GM21526 (cell line): Measurements from ENCODE around the gene TNFRSF1A.

Experiments
- ATAC-seq: cut with Tn5 transposase; IDR thresholded peaks from one replicate; pipeline ENCODE4 v1.9.1; 2021; ENCODE audit warnings: moderate library complexity; ENCODE audit not compliant: unreplicated experiment, low FRiP score

TNFRSF1A gene

DNA sequence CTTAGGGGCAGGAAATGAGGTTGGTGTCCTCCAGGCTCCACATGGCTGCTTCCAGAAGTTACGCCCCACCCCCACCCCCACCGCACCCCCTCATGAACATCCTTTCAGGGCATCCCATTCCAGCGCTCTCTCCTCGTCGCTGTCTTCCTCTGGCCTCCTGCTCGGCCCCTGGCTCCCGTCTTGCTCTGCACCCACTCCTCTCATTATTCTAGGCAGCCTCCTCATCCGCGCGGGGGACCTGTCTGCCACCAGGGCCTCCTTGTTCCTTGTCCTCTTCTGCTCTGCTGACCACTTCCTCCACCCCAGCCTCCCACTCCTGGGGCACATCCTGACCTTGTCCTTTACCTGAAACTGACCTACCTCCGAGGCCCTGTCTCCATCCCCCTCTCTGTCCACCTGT lies 61.2 kb downstream of the TNFRSF1A start:
- ATAC-seq = no peak

DNA sequence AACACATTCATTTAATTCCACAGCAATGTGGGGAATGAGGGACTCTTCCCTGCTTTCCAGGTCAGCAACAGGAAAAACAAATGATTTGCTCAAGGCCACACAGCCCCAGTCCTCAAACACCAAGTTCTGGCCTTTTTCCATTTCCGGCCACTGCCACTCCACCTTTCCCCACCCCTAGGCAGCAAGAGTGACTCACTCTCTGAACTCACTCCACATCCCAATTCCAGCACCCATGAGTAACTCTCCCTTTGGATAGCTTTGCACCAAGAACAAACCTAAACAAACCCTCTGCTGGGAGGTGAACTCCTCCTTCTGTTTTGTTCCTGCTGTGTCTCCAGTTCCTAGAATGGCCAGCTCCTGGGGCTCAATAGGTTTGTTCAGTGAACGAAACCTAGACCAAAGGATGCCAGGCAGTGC lies 61.8 kb downstream of the TNFRSF1A start:
- ATAC-seq = no peak

DNA sequence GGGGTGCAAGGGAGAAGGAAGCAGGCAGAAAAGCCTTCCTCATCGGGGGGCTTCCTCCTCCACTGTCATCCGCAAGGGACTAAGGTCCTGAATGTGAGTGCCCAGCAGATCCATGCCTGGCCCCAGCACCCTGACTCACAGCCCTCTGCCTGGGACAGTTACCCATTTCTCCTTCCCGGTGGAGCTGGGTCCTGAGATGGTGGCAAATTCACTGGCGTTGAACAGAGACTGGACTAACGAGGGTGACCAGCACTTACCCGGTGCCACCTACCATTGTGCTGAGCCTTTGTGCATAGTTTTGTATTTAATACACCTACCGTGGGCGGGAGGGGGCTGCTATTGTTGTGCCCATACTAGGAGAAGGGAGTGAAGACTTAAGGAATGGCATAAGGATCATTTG lies 62.2 kb downstream of the TNFRSF1A start:
- ATAC-seq = no peak

DNA sequence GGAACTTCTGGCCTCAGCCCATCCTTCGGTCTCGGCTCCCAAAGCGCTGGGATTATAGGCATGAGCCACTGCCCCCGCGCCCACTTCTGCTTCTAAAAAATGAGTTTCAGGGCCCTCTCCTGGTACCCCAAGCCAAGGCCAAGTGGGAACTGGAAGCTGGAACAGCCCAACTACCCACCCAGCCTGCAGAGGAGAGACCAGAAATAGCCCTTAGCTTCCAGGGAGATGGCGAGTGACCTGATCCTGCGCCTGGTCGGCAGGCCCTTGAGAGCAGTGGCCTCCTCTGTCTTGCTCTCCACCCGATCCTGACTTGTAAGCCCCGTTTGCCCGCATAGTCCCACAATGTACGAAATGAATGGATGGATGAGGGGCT lies 62.6 kb downstream of the TNFRSF1A start:
- no peak for ATAC-seq
